Prostate gland (tissue), 2 donors: Measurements from ENCODE around the gene RRP1B.

ENCODE experiments used
- POLR2A ChIP-seq: fragments of 450-650 bp; IDR thresholded peaks from one replicate; pipeline ENCODE4 v1.6.1; 2016; ENCODE audit warnings: antibody characterized with exemption, mild to moderate bottlenecking
- TF ChIP-seq, protein P1 (sequence below), 4 experiments: fragments of 200-600 bp in 2 of 4; fragments of 450-650 bp in 2 of 4; sonication (generic) in 2 of 4; IDR thresholded peaks; 1 replicate in 3 of 4; 2 replicates in 1 of 4; pipeline ENCODE4 v1.5.1; 2016 to 2019; ENCODE audit warnings: antibody characterized with exemption in 4 of 4, mild to moderate bottlenecking in 2 of 4, moderate library complexity in 2 of 4

GRCh38 chr21:43654806-43655489, 4.4 kb upstream of the RRP1B start:
- TF ChIP-seq, protein P1, sequence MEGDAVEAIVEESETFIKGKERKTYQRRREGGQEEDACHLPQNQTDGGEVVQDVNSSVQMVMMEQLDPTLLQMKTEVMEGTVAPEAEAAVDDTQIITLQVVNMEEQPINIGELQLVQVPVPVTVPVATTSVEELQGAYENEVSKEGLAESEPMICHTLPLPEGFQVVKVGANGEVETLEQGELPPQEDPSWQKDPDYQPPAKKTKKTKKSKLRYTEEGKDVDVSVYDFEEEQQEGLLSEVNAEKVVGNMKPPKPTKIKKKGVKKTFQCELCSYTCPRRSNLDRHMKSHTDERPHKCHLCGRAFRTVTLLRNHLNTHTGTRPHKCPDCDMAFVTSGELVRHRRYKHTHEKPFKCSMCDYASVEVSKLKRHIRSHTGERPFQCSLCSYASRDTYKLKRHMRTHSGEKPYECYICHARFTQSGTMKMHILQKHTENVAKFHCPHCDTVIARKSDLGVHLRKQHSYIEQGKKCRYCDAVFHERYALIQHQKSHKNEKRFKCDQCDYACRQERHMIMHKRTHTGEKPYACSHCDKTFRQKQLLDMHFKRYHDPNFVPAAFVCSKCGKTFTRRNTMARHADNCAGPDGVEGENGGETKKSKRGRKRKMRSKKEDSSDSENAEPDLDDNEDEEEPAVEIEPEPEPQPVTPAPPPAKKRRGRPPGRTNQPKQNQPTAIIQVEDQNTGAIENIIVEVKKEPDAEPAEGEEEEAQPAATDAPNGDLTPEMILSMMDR (IDR thresholded peaks at IDR 0.05), result no peak
- TF ChIP-seq POLR2A, result no peak
